ENCODE data around the gene RNF41. TPM values are rescaled to one million over a fixed set of nuclear protein-coding genes. Genes with fewer than 3 reads are reported as not detected.

Gene RNF41
- total and polyA plus RNA-seq, 2 donors (not counting 3 experiments of a cell fraction or from before 2014, with no cell fraction given), result 88.3 to 203 TPM

DNA sequence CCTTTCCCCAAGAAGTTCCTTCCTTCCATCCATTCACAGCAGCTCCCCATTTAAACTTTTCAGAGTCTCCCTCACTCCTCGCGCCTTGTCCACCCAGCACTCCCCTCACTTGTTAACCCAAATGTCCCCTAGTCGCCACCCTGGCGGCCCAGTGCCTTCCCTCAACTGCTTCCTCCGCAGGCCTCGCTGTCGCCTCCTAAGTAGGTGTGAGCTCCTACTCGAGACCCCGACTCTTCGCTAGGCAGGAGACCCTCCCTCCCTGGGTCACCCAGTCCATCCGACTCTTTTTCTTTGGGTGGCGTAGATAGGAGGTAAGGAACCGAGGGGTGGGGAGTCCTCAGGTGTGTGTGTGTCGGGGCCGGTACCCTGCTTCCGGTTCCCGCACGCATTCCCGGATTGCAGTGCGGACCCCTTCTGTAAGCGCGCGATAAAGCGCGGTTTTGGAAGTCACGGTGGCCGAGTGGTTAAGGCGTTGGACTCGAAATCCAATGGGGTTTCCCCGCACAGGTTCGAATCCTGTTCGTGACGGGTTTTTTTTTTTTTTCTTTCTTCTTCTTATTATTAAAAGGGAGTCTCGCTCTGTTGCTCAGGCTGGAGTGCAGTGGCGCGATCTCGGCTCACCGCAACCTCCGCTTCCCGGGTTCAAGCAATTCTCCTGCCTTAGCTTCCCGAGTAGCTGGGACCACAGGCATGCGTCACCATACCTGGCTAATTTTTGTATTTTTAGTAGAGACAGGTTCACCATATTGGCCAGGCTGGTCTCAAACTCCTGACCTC lies 31.6 kb downstream of the RNF41 start:
- H3K4me3 ChIP-seq (replicated peaks in 1 of 3; ENCODE audit: insufficient read depth in 1 of 3, low read depth in 1 of 3, low read length in 3 of 3), result peak overlapping the region; percentile 53 to 95 (median 65)
- peaks cover 30% of the 10 kb centered on the region for H3K79me2 ChIP-seq (ENCODE audit: control insufficient read depth, insufficient read depth, low read length)
- peaks cover 3 to 4% of the 10 kb centered on the region in 2 experiments for H3K36me3 ChIP-seq (ENCODE audit: control insufficient read depth in 2 of 2, extremely low read depth in 1 of 2, insufficient read depth in 2 of 2, low read length in 2 of 2)
- peak overlapping the region; percentile 70 for H3K4me2 ChIP-seq (ENCODE audit: insufficient read depth, low read length)
- ChIA-PET POLR2A (interaction anchor here (0.7 to 3.1 kb wide), 6 partner anchors 27 to 170 kb away, joined by 4 to 18 read pairs (median 4); partner anchors contain the start of genes PA2G4, RNF41, RPL41 and STAT2), CTCF (interaction anchor here (0.6 to 4.4 kb wide), 45 partner anchors 9 to 473 kb away, joined by 3 to 236 read pairs (median 6); partner anchors contain the start of genes ANKRD52, CNPY2, COQ10A and ESYT1)
- H4K20me1 ChIP-seq (replicated peaks; ENCODE audit: control insufficient read depth, extremely low read depth, insufficient read depth, low read length), result no peaks in the 10 kb centered on the region
- intact Hi-C loops (cut with micrococcal nuclease), result loop anchor here (1.0 to 2.0 kb wide), 5 partner anchors 33 to 451 kb away; no protein-coding TSS in a partner anchor
- H3K27me3 ChIP-seq (ENCODE audit: control insufficient read depth in 2 of 2, insufficient read depth in 2 of 2, low read length in 2 of 2), result no peaks in the 10 kb centered on the region
- dilution Hi-C loops (cut with MboI; ENCODE audit: extremely low pct_ligation_motif_present, low sequenced_read_pairs), result no loop called here
- TSS peak; percentile 68 for BruUV-seq (replicated peaks)
- peaks cover 20% of the 10 kb centered on the region for H3K4me1 ChIP-seq (ENCODE audit: control insufficient read depth, extremely low read depth, insufficient read depth, low read length)
- H3K9ac ChIP-seq (replicated peaks; ENCODE audit: extremely low read depth, insufficient read depth, low read length), result peak overlapping the region; percentile 55
- TF ChIP-seq, protein P1, sequence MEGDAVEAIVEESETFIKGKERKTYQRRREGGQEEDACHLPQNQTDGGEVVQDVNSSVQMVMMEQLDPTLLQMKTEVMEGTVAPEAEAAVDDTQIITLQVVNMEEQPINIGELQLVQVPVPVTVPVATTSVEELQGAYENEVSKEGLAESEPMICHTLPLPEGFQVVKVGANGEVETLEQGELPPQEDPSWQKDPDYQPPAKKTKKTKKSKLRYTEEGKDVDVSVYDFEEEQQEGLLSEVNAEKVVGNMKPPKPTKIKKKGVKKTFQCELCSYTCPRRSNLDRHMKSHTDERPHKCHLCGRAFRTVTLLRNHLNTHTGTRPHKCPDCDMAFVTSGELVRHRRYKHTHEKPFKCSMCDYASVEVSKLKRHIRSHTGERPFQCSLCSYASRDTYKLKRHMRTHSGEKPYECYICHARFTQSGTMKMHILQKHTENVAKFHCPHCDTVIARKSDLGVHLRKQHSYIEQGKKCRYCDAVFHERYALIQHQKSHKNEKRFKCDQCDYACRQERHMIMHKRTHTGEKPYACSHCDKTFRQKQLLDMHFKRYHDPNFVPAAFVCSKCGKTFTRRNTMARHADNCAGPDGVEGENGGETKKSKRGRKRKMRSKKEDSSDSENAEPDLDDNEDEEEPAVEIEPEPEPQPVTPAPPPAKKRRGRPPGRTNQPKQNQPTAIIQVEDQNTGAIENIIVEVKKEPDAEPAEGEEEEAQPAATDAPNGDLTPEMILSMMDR (IDR thresholded peaks at IDR 0.05; ENCODE audit: extremely low read depth in 1 of 2, insufficient read depth in 1 of 2, low read depth in 1 of 2, low read length in 2 of 2), result no peak
- TF ChIP-seq EZH2 (IDR thresholded peaks at IDR 0.05; ENCODE audit: borderline replicate concordance, low read depth, low read length, severe bottlenecking) (no peak), MYC (IDR thresholded peaks at IDR 0.05; ENCODE audit: low read depth, low read length) (peak; percentile 32)
- H3K27ac ChIP-seq (ENCODE audit: insufficient read depth, low read depth, low read length), result peak overlapping the region; percentile 24
- H3K9me1 ChIP-seq (replicated peaks; ENCODE audit: control insufficient read depth, extremely low read depth, insufficient read depth, low read length), result no peaks in the 10 kb centered on the region
- no peaks in the 10 kb centered on the region for H3K9me3 ChIP-seq (replicated peaks; ENCODE audit: control insufficient read depth, insufficient read depth, low read length)
- DNase-seq (ENCODE audit: low read depth, low spot score) (peak; percentile 87), FAIRE-seq (peak; percentile 37)
- peak overlapping the region; percentile 88 for H2AFZ ChIP-seq (ENCODE audit: low read depth, low read length)

Measured in endothelial cell of umbilical vein (primary cell).